NCI-H1417 treated with DMSO at 0.1 percent for 48 hours (cell line): Measurements from ENCODE around the gene TTYH2.
"Not testable (repeated sequence)": the region's sequence is repeated elsewhere in the genome, so short reads cannot be mapped to it uniquely, and the experiment has no call there.

Source experiments
- DNase-seq: peaks from one replicate; lab custom pipeline; 2025; lab: John Stamatoyannopoulos, UW

TTYH2 gene

DNA sequence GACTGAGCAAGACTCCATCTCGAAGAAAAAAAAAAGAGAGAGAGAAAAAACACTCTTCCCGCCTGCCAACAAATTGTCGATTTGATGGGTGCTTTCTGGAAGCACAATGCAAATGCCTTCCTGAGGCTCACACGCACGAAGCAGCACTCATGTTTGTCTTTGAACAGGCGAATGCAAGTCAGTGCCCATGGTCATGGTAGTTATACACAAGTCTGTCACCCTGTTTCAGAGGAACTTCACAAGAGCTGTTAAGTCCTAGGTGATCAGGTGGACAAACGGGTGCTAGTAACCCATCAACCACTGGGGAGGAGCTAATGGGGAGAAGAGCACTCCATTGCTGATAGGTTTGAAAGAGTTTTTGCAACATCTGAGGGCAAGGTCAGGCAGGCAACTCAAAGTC, 54.2 kb downstream of the TTYH2 start:
- no peak for DNase-seq

DNA sequence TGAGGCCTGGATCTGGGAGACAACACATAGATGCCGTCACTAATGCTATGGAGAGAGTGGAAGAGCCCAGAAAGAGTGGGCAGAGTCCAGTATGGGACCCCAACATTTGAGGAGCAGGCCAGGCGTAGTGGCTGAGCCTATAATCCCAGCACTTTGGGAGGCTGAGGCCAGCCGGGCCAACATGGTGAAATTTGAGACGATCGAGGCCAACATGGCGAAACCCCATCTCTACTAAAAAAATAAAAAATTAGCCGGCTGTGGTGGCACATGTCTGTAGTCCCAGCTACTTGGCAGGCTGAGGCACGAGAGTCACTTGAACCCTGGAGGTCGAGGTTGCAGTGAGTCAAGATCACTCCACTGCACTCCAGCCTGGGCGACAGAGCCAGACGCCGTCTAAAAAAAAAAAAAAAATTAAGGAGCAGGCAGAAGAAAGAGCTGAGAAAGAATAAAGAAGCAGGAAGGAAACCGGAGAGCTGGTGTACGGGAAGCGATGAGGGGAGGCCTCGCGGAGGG, 54.7 kb downstream of the TTYH2 start:
- DNase-seq: no peak

DNA sequence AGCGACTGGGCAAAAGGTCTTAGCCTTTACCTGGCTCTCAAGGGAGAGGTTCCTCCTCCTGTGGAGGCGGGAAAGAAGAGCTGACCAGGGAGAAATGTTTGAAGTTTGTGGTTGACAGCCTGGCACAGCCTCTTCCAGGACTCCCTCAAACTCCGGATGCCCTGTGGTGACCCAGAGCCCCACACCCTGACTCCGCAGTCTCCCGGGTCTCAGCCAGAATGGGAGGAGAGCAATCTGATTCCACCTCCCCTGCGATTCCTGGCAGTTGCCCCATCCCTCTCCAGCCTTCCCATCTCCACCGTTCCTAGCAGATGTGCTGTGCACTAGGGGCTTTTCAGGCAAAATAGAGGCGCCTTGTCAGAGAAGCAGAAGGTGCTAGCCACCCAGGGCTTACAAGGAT, 55.2 kb downstream of the TTYH2 start:
- no peak for DNase-seq

DNA sequence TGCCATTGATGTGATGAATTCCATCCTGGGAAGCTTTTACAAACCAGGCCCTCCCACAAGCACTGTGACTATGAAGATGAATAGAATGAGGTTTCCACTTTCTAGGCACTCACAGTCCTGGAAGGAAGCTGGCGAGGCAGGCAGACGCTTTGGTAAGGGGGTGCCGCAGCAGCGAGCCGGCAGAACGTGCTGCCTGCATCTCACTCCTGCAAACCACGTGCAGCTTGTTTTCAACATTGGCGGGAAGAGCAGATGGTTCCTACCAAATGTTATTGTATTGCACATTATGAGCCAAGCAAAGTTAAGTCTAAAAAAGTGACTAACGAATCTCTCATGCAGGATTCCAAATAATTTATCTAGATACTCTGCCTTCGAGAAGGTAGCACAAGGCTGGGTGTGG, 57.0 kb downstream of the TTYH2 start:
- no peak for DNase-seq

- DNase-seq: no peak
Observed at GRCh38 chr17:74271281-74271680, 57.9 kb downstream of the TTYH2 start.

DNA sequence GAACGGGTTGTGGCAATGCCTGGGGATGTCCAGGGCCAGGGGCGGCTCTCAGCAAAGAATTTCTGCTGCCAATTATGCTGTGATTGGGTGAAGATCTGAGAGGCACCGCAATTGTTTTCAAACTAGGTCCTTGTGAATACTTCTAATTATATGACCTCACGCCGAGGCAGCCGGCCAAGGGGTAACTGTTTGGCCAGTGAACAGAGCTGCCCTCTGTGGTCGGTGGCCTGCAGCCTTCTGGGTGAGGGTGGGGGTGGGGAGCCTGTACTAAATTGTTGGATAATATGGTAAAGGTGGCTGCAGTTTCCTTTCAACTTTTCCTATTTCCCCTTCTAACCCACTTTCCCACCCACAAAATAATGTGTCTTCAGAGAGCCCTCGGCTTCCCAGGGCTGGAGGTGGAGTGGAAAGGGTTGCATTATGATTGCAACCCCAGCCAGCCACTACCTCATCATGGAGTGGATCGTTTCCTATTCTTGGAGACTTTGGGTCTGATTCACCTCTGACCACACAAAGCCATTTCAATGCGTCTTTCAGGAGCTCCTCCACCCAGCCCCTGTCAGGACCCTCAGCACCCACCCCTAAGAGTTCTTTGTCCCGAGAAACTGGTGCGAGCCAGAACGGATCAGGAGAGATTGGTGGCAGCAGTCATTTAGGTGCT, 58.7 kb downstream of the TTYH2 start:
- no peak for DNase-seq

DNA sequence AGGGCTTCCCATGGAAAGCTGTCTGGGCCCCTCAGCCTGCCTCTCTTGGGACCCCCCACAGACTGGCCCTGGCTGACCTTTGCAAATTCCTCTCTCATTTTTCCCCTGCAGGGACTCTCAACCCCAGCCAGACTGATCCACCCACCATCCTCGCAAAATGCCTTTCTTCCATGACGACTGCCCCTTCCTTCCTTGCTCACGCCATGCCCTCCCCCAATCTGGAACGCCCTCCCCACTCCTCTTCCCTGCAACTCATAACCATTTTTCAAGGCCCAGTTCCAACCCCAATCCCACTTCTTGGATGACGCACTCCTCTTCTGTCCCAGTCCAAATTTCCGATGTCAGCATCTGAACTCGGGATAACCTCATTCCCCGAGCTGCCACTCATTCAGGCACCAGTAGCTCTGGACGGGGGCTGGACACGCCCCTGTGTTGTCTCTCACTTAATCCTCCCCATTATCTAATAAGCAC, 59.4 kb downstream of the TTYH2 start:
- DNase-seq: no peak

GRCh38 chr17:74274060-74274708, 60.8 kb downstream of the TTYH2 start, which contains the start of gene DNAI2:
Gene DNAI2, plus strand, starts transcription at chr17:74274234. Its CDS starts 7,584 bp downstream, at chr17:74281818.
- DNase-seq: peak; percentile 22

- peak; percentile 10 for DNase-seq
Observed at GRCh38 chr17:74274709-74275340, 61.5 kb downstream of the TTYH2 start.

- DNase-seq: no peak
Observed at GRCh38 chr17:74276051-74276476, 62.7 kb downstream of the TTYH2 start.

- DNase-seq: no peak
Observed at GRCh38 chr17:74276541-74277009, 63.2 kb downstream of the TTYH2 start.

GRCh38 chr17:74277935-74278334, 64.6 kb downstream of the TTYH2 start:
- DNase-seq: no peak

DNA sequence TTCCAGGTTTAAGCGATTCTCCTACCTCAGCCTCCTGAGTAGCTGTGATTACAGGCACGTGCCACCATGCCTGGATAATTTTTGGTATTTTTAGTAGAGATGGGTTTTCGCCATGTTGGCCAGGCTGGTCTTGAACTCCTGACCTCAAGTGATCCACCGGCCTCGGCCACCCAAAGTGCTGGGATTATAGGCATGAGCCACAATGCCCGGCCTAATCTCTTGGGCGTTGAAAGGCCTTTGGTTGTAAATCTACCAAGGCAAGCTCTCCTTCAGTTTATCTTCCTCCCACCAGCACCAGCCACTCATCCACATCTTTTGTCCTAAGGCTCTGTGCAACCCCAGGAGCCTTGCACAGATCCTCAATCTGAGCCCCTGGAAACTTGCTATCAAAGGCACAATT, 66.2 kb downstream of the TTYH2 start:
- not testable (repeated sequence) for DNase-seq

DNA sequence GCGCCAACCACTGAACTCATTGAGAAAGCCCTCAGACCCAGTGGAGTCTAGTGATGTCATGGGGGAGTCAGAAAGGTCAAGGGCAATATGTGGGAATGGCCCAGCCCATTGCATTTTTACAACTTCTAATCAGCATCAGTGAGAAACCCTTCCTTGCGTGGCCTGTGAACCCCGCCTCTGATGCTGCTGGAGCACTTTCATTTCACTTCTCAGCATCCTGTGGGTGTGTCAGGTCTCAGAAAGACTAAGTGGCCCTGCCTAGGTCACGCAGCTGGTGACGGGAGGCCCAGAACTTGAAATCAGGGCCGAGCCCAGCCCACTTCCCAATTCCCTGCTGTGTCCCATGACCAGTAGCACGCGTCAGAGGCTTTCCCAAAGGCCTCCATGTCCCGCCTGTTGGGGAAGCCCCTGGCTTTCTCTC, 66.7 kb downstream of the TTYH2 start:
- no peak for DNase-seq

- no peak for DNase-seq
Observed at GRCh38 chr17:74281799-74282198, 68.4 kb downstream of the TTYH2 start.

DNA sequence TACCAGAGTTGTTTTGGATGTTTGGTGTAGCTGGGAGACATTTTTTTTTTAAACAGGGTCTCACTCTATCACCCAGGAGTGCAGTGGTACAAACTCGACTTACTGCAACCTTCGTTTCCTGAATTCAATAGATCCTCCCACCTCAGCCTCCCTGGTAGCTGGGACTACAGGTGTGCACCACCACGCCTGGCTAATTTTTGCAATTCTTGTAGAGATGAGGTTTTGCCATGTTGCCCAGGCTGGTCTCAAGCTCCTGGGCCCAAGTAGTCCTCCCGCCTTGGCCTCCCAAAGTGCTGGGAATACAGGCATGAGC, 68.9 kb downstream of the TTYH2 start:
- not testable (repeated sequence) for DNase-seq

GRCh38 chr17:74282587-74283370, 69.4 kb downstream of the TTYH2 start:
- no peak for DNase-seq

DNA sequence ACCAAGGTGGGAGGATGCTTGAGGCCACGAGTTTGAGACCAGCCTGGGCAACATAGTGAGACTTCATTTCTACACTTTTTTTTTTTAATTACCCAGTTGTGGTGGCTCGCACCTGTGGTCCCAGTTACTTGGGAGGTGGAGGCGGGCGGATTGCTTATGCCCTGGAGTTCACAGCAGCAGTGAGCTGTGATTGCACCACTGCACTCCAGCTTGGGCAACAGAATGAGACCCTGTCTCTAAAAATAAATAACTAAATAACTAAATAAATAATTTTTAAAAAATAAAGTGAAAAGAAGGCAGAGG, 70.0 kb downstream of the TTYH2 start:
- no peak for DNase-seq

GRCh38 chr17:74287031-74287602, 73.7 kb downstream of the TTYH2 start:
- no peak for DNase-seq

- no peak for DNase-seq
Observed at GRCh38 chr17:74288785-74289184, 75.4 kb downstream of the TTYH2 start.

- DNase-seq: no peak
Observed at GRCh38 chr17:74289688-74290087, 76.3 kb downstream of the TTYH2 start.

DNA sequence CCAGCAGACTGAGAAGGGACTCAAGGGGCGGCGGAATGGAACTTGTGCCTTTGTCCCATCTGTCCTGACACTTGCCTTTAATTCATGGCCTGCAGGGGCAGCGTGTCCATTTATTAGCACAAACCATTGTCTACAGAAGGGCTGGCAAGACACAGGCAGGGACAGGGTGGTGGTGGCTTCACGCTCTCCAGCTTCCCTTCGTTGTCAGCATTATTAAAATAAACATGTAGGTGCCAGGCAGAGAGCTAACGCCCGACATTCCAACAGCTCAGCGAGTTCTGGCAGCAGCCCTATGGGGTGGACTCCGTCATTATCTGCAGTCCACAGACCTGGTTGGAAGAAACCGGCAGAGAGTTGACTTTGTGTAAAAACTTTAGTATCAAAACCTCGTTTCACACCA, 77.0 kb downstream of the TTYH2 start:
- no peak for DNase-seq
